ENCODE data around the gene POFUT2. TPM values are rescaled to one million over a fixed set of nuclear protein-coding genes. Genes with fewer than 3 reads are reported as not detected.

POFUT2 gene
- total RNA-seq (10 to 100 TPM; 56.6 to 57.2 TPM), total RNA-seq (14.7 to 115 (median 61.6) reads per million in 172 experiments)
- polyA plus RNA-seq (2013, experiment 1 of 2): 15.7 TPM
- polyA plus RNA-seq (2013, experiment 2 of 2): 26.4 TPM

GRCh38 chr21:45287438-45288391 lies at the start of gene POFUT2:
Gene POFUT2 (minus strand): TSS chr21:45287895. CDS start chr21:45287871, 24 bp downstream.
- peaks cover 32% of the 10 kb centered on the region for H3K36me3 Mint-ChIP-seq (ENCODE audit: low read depth)
- DNase-seq: peak; percentile 97 to 100 (median 99)
- Histone ChIP-seq H3K4me3 (ENCODE audit: low read length) (peak within 1 kb of the TSS; percentile 69), H3K27me3 (ENCODE audit: control insufficient read depth in 1 of 2, insufficient read depth in 2 of 2, low read length in 2 of 2) (no peaks in the 10 kb centered on the region), H3K4me1 (ENCODE audit: insufficient read depth, low read length) (peaks cover 37% of the 10 kb centered on the region), H3K27ac (ENCODE audit: low read depth in 1 of 2, low read length in 2 of 2) (peak within 1 kb of the TSS; percentile 53 to 57), H3K36me3 (ENCODE audit: insufficient read depth, low read length) (peaks cover 30% of the 10 kb centered on the region), H3K9me3 (ENCODE audit: control insufficient read depth in 1 of 2, insufficient read depth in 1 of 2, low read length in 2 of 2) (no peaks in the 10 kb centered on the region)
- peak within 1 kb of the TSS; percentile 98 for H3K4me3 Mint-ChIP-seq
- no peaks in the 10 kb centered on the region for H3K9me3 Mint-ChIP-seq
- peaks cover 40% of the 10 kb centered on the region for H3K4me1 Mint-ChIP-seq (ENCODE audit: low read depth)
- ChIA-PET POLR2A (interaction anchor here (0.5 to 1.6 kb wide), 11 partner anchors 25 to 405 kb away, joined by 3 to 15 read pairs (median 3); no protein-coding TSS in a partner anchor), CTCF (interaction anchor here (0.8 to 1.1 kb wide), 4 partner anchors 15 to 152 kb away, joined by 3 read pairs; no protein-coding TSS in a partner anchor)
- intact Hi-C loops (cut with DNase I, micrococcal nuclease): loop anchor here (2.0 to 10.0 kb wide), 6 partner anchors 135 to 1037 kb away; partner anchors contain the start of genes ADARB1 (in 1 of the 2), C21orf58 (in 1 of the 2), LSS (in 1 of the 2) and PCNT (in 1 of the 2)
- H3K27me3 Mint-ChIP-seq: no peaks in the 10 kb centered on the region
- ATAC-seq (ENCODE audit: poor library complexity): peak; percentile 77
- H3K27ac Mint-ChIP-seq: peak within 1 kb of the TSS; percentile 92
- TF ChIP-seq CTCF (IDR thresholded peaks at IDR 0.05): no peak

GRCh38 chr21:45336870-45337269 lies 49.2 kb upstream of the POFUT2 start:
- no peaks in the 10 kb centered on the region for H3K4me1 ChIP-seq (ENCODE audit: insufficient read depth, low read length)
- ChIA-PET POLR2A (no interaction called here), CTCF (no interaction called here)
- no peaks in the 10 kb centered on the region for H3K4me1 Mint-ChIP-seq (ENCODE audit: low read depth)
- intact Hi-C loops (cut with DNase I, micrococcal nuclease): no loop called here
- DNase-seq: no peak
- H3K4me3 ChIP-seq (ENCODE audit: low read length): no peak overlapping the region
- no peaks in the 10 kb centered on the region for H3K36me3 Mint-ChIP-seq (ENCODE audit: low read depth)
- peaks cover 0 to 6% of the 10 kb centered on the region in 2 experiments for H3K9me3 ChIP-seq (ENCODE audit: control insufficient read depth in 1 of 2, insufficient read depth in 1 of 2, low read length in 2 of 2)
- TF ChIP-seq CTCF (IDR thresholded peaks at IDR 0.05): no peak
- no peak overlapping the region for H3K4me3 Mint-ChIP-seq
- H3K27ac Mint-ChIP-seq: no peak overlapping the region
- H3K27me3 Mint-ChIP-seq: peaks cover 9% of the 10 kb centered on the region
- no peak for ATAC-seq (ENCODE audit: poor library complexity)
- no peak overlapping the region for H3K27ac ChIP-seq (ENCODE audit: low read depth in 1 of 2, low read length in 2 of 2)
- H3K27me3 ChIP-seq (ENCODE audit: control insufficient read depth in 1 of 2, insufficient read depth in 2 of 2, low read length in 2 of 2): peaks cover 0 to 9% of the 10 kb centered on the region in 2 experiments
- no peaks in the 10 kb centered on the region for H3K9me3 Mint-ChIP-seq
- H3K36me3 ChIP-seq (ENCODE audit: insufficient read depth, low read length): no peaks in the 10 kb centered on the region

- Histone ChIP-seq H3K4me3 (ENCODE audit: low read length) (no peak overlapping the region), H3K4me1 (ENCODE audit: insufficient read depth, low read length) (no peaks in the 10 kb centered on the region), H3K9me3 (ENCODE audit: control insufficient read depth in 1 of 2, insufficient read depth in 1 of 2, low read length in 2 of 2) (peaks cover 0 to 6% of the 10 kb centered on the region in 2 experiments), H3K36me3 (ENCODE audit: insufficient read depth, low read length) (no peaks in the 10 kb centered on the region), H3K27ac (ENCODE audit: low read depth in 1 of 2, low read length in 2 of 2) (no peak overlapping the region), H3K27me3 (ENCODE audit: control insufficient read depth in 1 of 2, insufficient read depth in 2 of 2, low read length in 2 of 2) (peaks cover 0 to 9% of the 10 kb centered on the region in 2 experiments)
- ChIA-PET CTCF (no interaction called here), POLR2A (no interaction called here)
- Mint-ChIP-seq H3K36me3 (ENCODE audit: low read depth) (no peaks in the 10 kb centered on the region), H3K27ac (no peak overlapping the region), H3K27me3 (peaks cover 5% of the 10 kb centered on the region), H3K9me3 (no peaks in the 10 kb centered on the region), H3K4me3 (no peak overlapping the region), H3K4me1 (ENCODE audit: low read depth) (no peaks in the 10 kb centered on the region)
- intact Hi-C loops (cut with DNase I, micrococcal nuclease): no loop called here
- DNase-seq (no peak), ATAC-seq (ENCODE audit: poor library complexity) (no peak)
- no peak for TF ChIP-seq CTCF (IDR thresholded peaks at IDR 0.05)
Observed at GRCh38 chr21:45336535-45336810, 48.8 kb upstream of the POFUT2 start.
